Astrocyte of the cerebellum (primary cell): Measurements from ENCODE around the gene CBLB.

Source experiments
- DNase-seq: peaks from one replicate; pipeline ENCODE4 v3.0.0-alpha.2; 2011; ENCODE audit warnings: low read depth
- H3K4me3 ChIP-seq: 2 replicates; pipeline ENCODE4 v1.5.1; 2011; ENCODE audit warnings: mild to moderate bottlenecking, low read depth, low read length, moderate library complexity
- CTCF ChIP-seq: IDR thresholded peaks from 2 replicates; pipeline ENCODE4 v1.5.1; 2012; ENCODE audit warnings: low read length, low read depth, moderate library complexity, mild to moderate bottlenecking; ENCODE audit errors: missing control alignments
- in situ Hi-C: cut with HindIII; loops from 2 replicates; pipeline ENCODE4 v1.10.0; 2017; ENCODE audit warnings: low sequenced_read_pairs

Gene CBLB

GRCh38 chr3:105639131-105639530 lies 229.7 kb downstream of the CBLB start:
- in situ Hi-C loops, result no loop called here
- no peak for TF ChIP-seq CTCF
- DNase-seq, result no peak
- no peak overlapping the region for H3K4me3 ChIP-seq

- TF ChIP-seq CTCF, result no peak
- no peak overlapping the region for H3K4me3 ChIP-seq
- DNase-seq, result no peak
- in situ Hi-C loops, result no loop called here
These were observed 234.1 kb downstream of the CBLB start for GRCh38 chr3:105634708-105635107.

GRCh38 chr3:105629718-105630117 lies 239.1 kb downstream of the CBLB start:
- H3K4me3 ChIP-seq, result no peak overlapping the region
- no peak for DNase-seq
- TF ChIP-seq CTCF, result no peak
- in situ Hi-C loops, result no loop called here

GRCh38 chr3:105626739-105627138 lies 242.1 kb downstream of the CBLB start:
- no peak for TF ChIP-seq CTCF
- in situ Hi-C loops, result no loop called here
- H3K4me3 ChIP-seq, result no peak overlapping the region
- no peak for DNase-seq

- in situ Hi-C loops, result no loop called here
- no peak for DNase-seq
- H3K4me3 ChIP-seq, result no peak overlapping the region
- TF ChIP-seq CTCF, result no peak
These were observed 246.6 kb downstream of the CBLB start for GRCh38 chr3:105622169-105622568.

- no peak for TF ChIP-seq CTCF
- in situ Hi-C loops, result no loop called here
- no peak for DNase-seq
- no peak overlapping the region for H3K4me3 ChIP-seq
These were observed 248.6 kb downstream of the CBLB start for GRCh38 chr3:105620236-105620635.

- H3K4me3 ChIP-seq, result no peak overlapping the region
- DNase-seq, result no peak
- no peak for TF ChIP-seq CTCF
- in situ Hi-C loops, result no loop called here
These were observed 249.2 kb downstream of the CBLB start for GRCh38 chr3:105619651-105620050.
